Spleen (tissue), 7 donors: ENCODE data around the gene HHAT.

ENCODE experiments used
- CTCF ChIP-seq, 11 experiments: fragments of 200-600 bp in 7 of 11; fragments of 450-650 bp in 4 of 11; sonication (generic) in 4 of 11; IDR thresholded peaks in 8 of 11; conservative IDR thresholded peaks in 3 of 11; 1 replicate in 7 of 11; 2 replicates in 4 of 11; pipeline versions ENCODE4 v1.4.0 to v1.8.0; 2016 to 2021; ENCODE audit warnings: antibody characterized with exemption in 11 of 11, inconsistent platforms in 4 of 11, mild to moderate bottlenecking in 1 of 11
- POLR2A ChIP-seq, 3 donors: fragments of 450-650 bp; IDR thresholded peaks; one replicate each; pipeline ENCODE4 v1.5.1; 2017; ENCODE audit warnings: antibody characterized with exemption in 3 of 3, mild to moderate bottlenecking in 1 of 3
- donor health status: DM: no; HTN: no; CAD: no; lungs with moderate emphysema.
- donor health status: DM: no; HTN: no; CAD: no.
- donor health status: DM: no; HTN: no; CAD: no.

GRCh38 chr1:210445485-210445884 lies 116.8 kb downstream of the HHAT start:
- TF ChIP-seq CTCF (IDR thresholded peaks at IDR 0.05 in 8 of 11, conservative IDR thresholded peaks at IDR 0.05 in 3 of 11) (no peak), POLR2A (IDR thresholded peaks at IDR 0.05) (no peak)
